Astrocyte (in vitro differentiated cells and primary cell): ENCODE measurements around the gene SRRM1. TPM values are rescaled to one million over a fixed set of nuclear protein-coding genes. Genes with fewer than 3 reads are reported as not detected.
"Not testable (repeated sequence)": the region's sequence is repeated elsewhere in the genome, so short reads cannot be mapped to it uniquely, and the experiment has no call there.

ENCODE experiments used
- DNase-seq: peaks from one replicate; pipeline ENCODE4 v3.0.0-alpha.2; 2010; ENCODE audit warnings: low read depth
- FAIRE-seq: peaks from 2 replicates; lab custom pipeline; 2011; peaks lifted over from hg19 to GRCh38; lab: Jason Lieb, UNC
- H2AFZ ChIP-seq: 2 replicates; pipeline ENCODE4 v1.6.0; 2012; ENCODE audit warnings: low read depth, low read length, inconsistent platforms
- H3K27ac ChIP-seq: 2 replicates; pipeline ENCODE4 v1.5.1; 2011; ENCODE audit warnings: low read depth, low read length, inconsistent platforms
- H3K27me3 ChIP-seq: 2 replicates; pipeline ENCODE4 v1.6.0; 2011; ENCODE audit warnings: low read length, inconsistent platforms; ENCODE audit not compliant: insufficient read depth
- H3K36me3 ChIP-seq: 2 replicates; pipeline ENCODE4 v1.5.1; 2011; ENCODE audit warnings: low read length, inconsistent platforms; ENCODE audit not compliant: insufficient read depth
- H3K4me1 ChIP-seq: 2 replicates; pipeline ENCODE4 v1.5.1; 2011; ENCODE audit warnings: low read length, inconsistent platforms; ENCODE audit not compliant: insufficient read depth
- H3K4me2 ChIP-seq: 2 replicates; pipeline ENCODE4 v1.6.0; 2012; ENCODE audit warnings: low read length, inconsistent platforms
- H3K4me3 ChIP-seq: 2 replicates; pipeline ENCODE4 v1.5.1; 2011; ENCODE audit warnings: low read depth, mild to moderate bottlenecking, low read length, inconsistent platforms; ENCODE audit not compliant: insufficient read depth
- H3K79me2 ChIP-seq: 2 replicates; pipeline ENCODE4 v1.6.0; 2012; ENCODE audit warnings: mild to moderate bottlenecking, low read length, inconsistent platforms; ENCODE audit not compliant: insufficient read depth
- H3K9ac ChIP-seq: 2 replicates; pipeline ENCODE4 v1.6.0; 2012; ENCODE audit warnings: mild to moderate bottlenecking, low read length, inconsistent platforms
- H3K9me3 ChIP-seq: 2 replicates; pipeline ENCODE4 v1.5.1; 2012; ENCODE audit warnings: low read depth, mild to moderate bottlenecking, low read length, inconsistent platforms; ENCODE audit not compliant: insufficient read depth
- H4K20me1 ChIP-seq: 2 replicates; pipeline ENCODE4 v1.6.0; 2012; ENCODE audit warnings: low read length, inconsistent platforms; ENCODE audit not compliant: insufficient read depth
- H3K27ac Mint-ChIP-seq: one replicate; pipeline ENCODE4 v1.8.0; 2021; ENCODE audit warnings: mild to moderate bottlenecking, mixed read lengths; ENCODE audit not compliant: unreplicated experiment
- H3K27me3 Mint-ChIP-seq: one replicate; pipeline ENCODE4 v1.8.0; 2021; ENCODE audit warnings: low read depth, mixed read lengths; ENCODE audit not compliant: unreplicated experiment
- H3K36me3 Mint-ChIP-seq: one replicate; pipeline ENCODE4 v1.8.0; 2021; ENCODE audit warnings: low read depth, mixed read lengths; ENCODE audit not compliant: unreplicated experiment
- H3K4me1 Mint-ChIP-seq: one replicate; pipeline ENCODE4 v1.8.0; 2021; ENCODE audit warnings: low read depth, mixed read lengths; ENCODE audit not compliant: unreplicated experiment
- H3K4me3 Mint-ChIP-seq: one replicate; pipeline ENCODE4 v1.8.0; 2021; ENCODE audit warnings: mild to moderate bottlenecking, moderate library complexity, mixed read lengths; ENCODE audit not compliant: unreplicated experiment
- H3K9me3 Mint-ChIP-seq: one replicate; pipeline ENCODE4 v1.8.0; 2021; ENCODE audit warnings: mild to moderate bottlenecking, mixed read lengths; ENCODE audit not compliant: unreplicated experiment
- CTCF ChIP-seq: IDR thresholded peaks from 2 replicates; pipeline ENCODE4 v1.5.1; 2011; ENCODE audit warnings: low read depth, mild to moderate bottlenecking, inconsistent platforms, low read length, moderate library complexity; ENCODE audit not compliant: insufficient read depth
- EZH2 ChIP-seq: IDR thresholded peaks from 2 replicates; pipeline ENCODE4 v1.6.1; 2012; ENCODE audit warnings: mild to moderate bottlenecking, low read length, inconsistent platforms; ENCODE audit not compliant: insufficient read depth
- total RNA-seq: library from RNA; stranded (reverse); gene quantifications from 2 replicates; pipeline ENCODE4 v1.2.1, GENCODE V29; 2021

Gene SRRM1
- total RNA-seq, 1 donor from 2014 or later = 138 TPM

- H3K4me2 ChIP-seq = peak overlapping the region; percentile 70
Observed at GRCh38 chr1:24704411-24705259, 61.5 kb downstream of the SRRM1 start.

GRCh38 chr1:24705260-24706073 is 62.4 kb downstream of the SRRM1 start:
- Histone ChIP-seq H3K4me2 (peak overlapping the region; percentile 70), H2AFZ (peak overlapping the region; percentile 53), H3K36me3 (no peaks in the 10 kb centered on the region), H3K9me3 (no peaks in the 10 kb centered on the region), H3K9ac (peak overlapping the region; percentile 68), H3K79me2 (no peaks in the 10 kb centered on the region), H3K27ac (peak overlapping the region; percentile 94), H3K4me3 (peak overlapping the region; percentile 16), H3K27me3 (no peaks in the 10 kb centered on the region), H4K20me1 (no peaks in the 10 kb centered on the region), H3K4me1 (peaks cover 36% of the 10 kb centered on the region)
- Mint-ChIP-seq H3K27me3 (no peaks in the 10 kb centered on the region), H3K4me1 (peaks cover 14% of the 10 kb centered on the region), H3K4me3 (no peak overlapping the region), H3K27ac (peak overlapping the region; percentile 81), H3K9me3 (peaks cover 2% of the 10 kb centered on the region), H3K36me3 (no peaks in the 10 kb centered on the region)
- TF ChIP-seq EZH2 (no peak), CTCF (no peak)
- FAIRE-seq (no peak), DNase-seq (peak; percentile 95)

More at GRCh38 chr1:24704411-24705259, 61.5 kb downstream of the SRRM1 start:
- Histone ChIP-seq H3K4me3 (no peak overlapping the region), H3K4me1 (peaks cover 36% of the 10 kb centered on the region), H3K9ac (peak overlapping the region; percentile 76), H3K79me2 (no peaks in the 10 kb centered on the region), H3K9me3 (no peaks in the 10 kb centered on the region), H3K27ac (peak overlapping the region; percentile 94), H3K36me3 (no peaks in the 10 kb centered on the region), H2AFZ (no peak overlapping the region), H4K20me1 (no peaks in the 10 kb centered on the region), H3K27me3 (no peaks in the 10 kb centered on the region)
- H3K27me3 Mint-ChIP-seq = no peaks in the 10 kb centered on the region
- H3K9me3 Mint-ChIP-seq = no peaks in the 10 kb centered on the region
- FAIRE-seq = no peak
- H3K36me3 Mint-ChIP-seq = no peaks in the 10 kb centered on the region
- peak overlapping the region; percentile 85 for H3K27ac Mint-ChIP-seq
- DNase-seq = peak; percentile 99
- H3K4me1 Mint-ChIP-seq = peaks cover 13% of the 10 kb centered on the region
- no peak for TF ChIP-seq CTCF
- H3K4me3 Mint-ChIP-seq = no peak overlapping the region

GRCh38 chr1:24706074-24706389 is 62.9 kb downstream of the SRRM1 start:
- H3K4me3 ChIP-seq, DNase-seq, H3K36me3 Mint-ChIP-seq, H3K27me3 ChIP-seq, H3K9me3 Mint-ChIP-seq, H3K36me3 ChIP-seq, H3K79me2 ChIP-seq, H3K27me3 Mint-ChIP-seq, FAIRE-seq, H3K27ac Mint-ChIP-seq, H3K4me3 Mint-ChIP-seq, H4K20me1 ChIP-seq, H3K9me3 ChIP-seq: not testable (repeated sequence)
- peaks cover 36% of the 10 kb centered on the region for H3K4me1 ChIP-seq
- H3K27ac ChIP-seq = peak overlapping the region; percentile 94
- H3K9ac ChIP-seq = peak overlapping the region; percentile 29
- H3K4me2 ChIP-seq = peak overlapping the region; percentile 70
- peaks cover 14% of the 10 kb centered on the region for H3K4me1 Mint-ChIP-seq
- peak overlapping the region; percentile 53 for H2AFZ ChIP-seq
